ENCODE results near the gene APOE. TPM values are rescaled to one million over a fixed set of nuclear protein-coding genes. Genes with fewer than 3 reads are reported as not detected.

The APOE gene
- total and polyA plus RNA-seq, 2 of the 13 experiments (the other 11 are each of a cell fraction or from before 2014, with no cell fraction given), result 1,328 to 1,470 TPM

- TF ChIP-seq MEF2D (CRISPR knock-in tag; IDR thresholded peaks at IDR 0.05), result peak; percentile 60
- peak; percentile 78; the same call in 1 of the 2 replicates for TF ChIP-seq ZNF350 (CRISPR knock-in tag; IDR thresholded peaks at IDR 0.05; ENCODE audit: borderline replicate concordance, low read depth)
- TF ChIP-seq ZNF556 (CRISPR knock-in tag; IDR thresholded peaks at IDR 0.05; ENCODE audit: borderline replicate concordance), result peak; percentile 81; the same call in 1 of the 2 replicates
- TF ChIP-seq, protein P1, sequence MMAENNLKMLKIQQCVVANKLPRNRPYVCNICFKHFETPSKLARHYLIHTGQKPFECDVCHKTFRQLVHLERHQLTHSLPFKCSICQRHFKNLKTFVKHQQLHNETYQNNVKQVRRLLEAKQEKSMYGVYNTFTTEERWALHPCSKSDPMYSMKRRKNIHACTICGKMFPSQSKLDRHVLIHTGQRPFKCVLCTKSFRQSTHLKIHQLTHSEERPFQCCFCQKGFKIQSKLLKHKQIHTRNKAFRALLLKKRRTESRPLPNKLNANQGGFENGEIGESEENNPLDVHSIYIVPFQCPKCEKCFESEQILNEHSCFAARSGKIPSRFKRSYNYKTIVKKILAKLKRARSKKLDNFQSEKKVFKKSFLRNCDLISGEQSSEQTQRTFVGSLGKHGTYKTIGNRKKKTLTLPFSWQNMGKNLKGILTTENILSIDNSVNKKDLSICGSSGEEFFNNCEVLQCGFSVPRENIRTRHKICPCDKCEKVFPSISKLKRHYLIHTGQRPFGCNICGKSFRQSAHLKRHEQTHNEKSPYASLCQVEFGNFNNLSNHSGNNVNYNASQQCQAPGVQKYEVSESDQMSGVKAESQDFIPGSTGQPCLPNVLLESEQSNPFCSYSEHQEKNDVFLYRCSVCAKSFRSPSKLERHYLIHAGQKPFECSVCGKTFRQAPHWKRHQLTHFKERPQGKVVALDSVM (CRISPR knock-in tag; IDR thresholded peaks at IDR 0.05), result peak; percentile 55
- peak; percentile 92 for TF ChIP-seq POGK (CRISPR knock-in tag; conservative IDR thresholded peaks at IDR 0.05)
- TF ChIP-seq MIXL1 (CRISPR knock-in tag; IDR thresholded peaks at IDR 0.05), result peak; percentile 81; the same call in 1 of the 2 replicates
- TF ChIP-seq CREBL2 (CRISPR knock-in tag; IDR thresholded peaks at IDR 0.05; ENCODE audit: borderline replicate concordance), result no peak
- peak; percentile 89 for TF ChIP-seq ZNF276 (CRISPR knock-in tag; IDR thresholded peaks at IDR 0.05; ENCODE audit: low read depth)
- TF ChIP-seq ZNF326 (CRISPR knock-in tag; IDR thresholded peaks at IDR 0.05; ENCODE audit: borderline replicate concordance), result peak; percentile 56; the same call in 1 of the 2 replicates
- 0 out of 2 replicates have a peak, but pooled peaks have one; percentile 36 for TF ChIP-seq SIN3A (IDR thresholded peaks at IDR 0.05; ENCODE audit: borderline replicate concordance, low read depth, low read length)
- TF ChIP-seq, protein P2, sequence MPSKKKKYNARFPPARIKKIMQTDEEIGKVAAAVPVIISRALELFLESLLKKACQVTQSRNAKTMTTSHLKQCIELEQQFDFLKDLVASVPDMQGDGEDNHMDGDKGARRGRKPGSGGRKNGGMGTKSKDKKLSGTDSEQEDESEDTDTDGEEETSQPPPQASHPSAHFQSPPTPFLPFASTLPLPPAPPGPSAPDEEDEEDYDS (CRISPR knock-in tag; IDR thresholded peaks at IDR 0.05), result peak; percentile 54; the same call in 1 of the 2 replicates
- peak; percentile 46; the same call in 1 of the 2 replicates for TF ChIP-seq ELF1 (CRISPR knock-in tag; IDR thresholded peaks at IDR 0.05)
- TF ChIP-seq HDAC2 (CRISPR knock-in tag; IDR thresholded peaks at IDR 0.05), result peak; percentile 72
- TF ChIP-seq ZNF552 (CRISPR knock-in tag; IDR thresholded peaks at IDR 0.05; ENCODE audit: borderline replicate concordance), result peak; percentile 20; the same call in 1 of the 2 replicates
- peak; percentile 80; the same call in 1 of the 2 replicates for TF ChIP-seq ZSCAN31 (CRISPR knock-in tag; IDR thresholded peaks at IDR 0.05; ENCODE audit: low read depth)
- TF ChIP-seq, protein P3, sequence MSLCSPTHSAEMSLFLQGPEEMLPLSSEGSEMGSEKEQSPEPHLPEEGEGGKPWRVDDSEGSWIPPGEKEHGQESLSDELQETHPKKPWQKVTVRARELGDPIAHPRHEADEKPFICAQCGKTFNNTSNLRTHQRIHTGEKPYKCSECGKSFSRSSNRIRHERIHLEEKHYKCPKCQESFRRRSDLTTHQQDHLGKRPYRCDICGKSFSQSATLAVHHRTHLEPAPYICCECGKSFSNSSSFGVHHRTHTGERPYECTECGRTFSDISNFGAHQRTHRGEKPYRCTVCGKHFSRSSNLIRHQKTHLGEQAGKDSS (CRISPR knock-in tag; IDR thresholded peaks at IDR 0.05; ENCODE audit: borderline replicate concordance, low read depth), result peak; percentile 89; the same call in 1 of the 2 replicates
- peak; percentile 61 for TF ChIP-seq BCL6 (CRISPR knock-in tag; IDR thresholded peaks at IDR 0.05)
- peak; percentile 86; the same call in 1 of the 2 replicates for TF ChIP-seq DNMT1 (CRISPR knock-in tag; IDR thresholded peaks at IDR 0.05)
These were observed 1.8 kb upstream of the APOE start (continued) for GRCh38 chr19:44903602-44904425.

Measured in HepG2 (cell line).